Measurements from ENCODE around the gene TMEM123. TPM values are rescaled to one million over a fixed set of nuclear protein-coding genes. Genes with fewer than 3 reads are reported as not detected.

TMEM123 gene
- total and polyA plus RNA-seq, 2 of the 4 experiments (the other 2 are of a cell fraction) = 96.9 to 127 TPM

DNA sequence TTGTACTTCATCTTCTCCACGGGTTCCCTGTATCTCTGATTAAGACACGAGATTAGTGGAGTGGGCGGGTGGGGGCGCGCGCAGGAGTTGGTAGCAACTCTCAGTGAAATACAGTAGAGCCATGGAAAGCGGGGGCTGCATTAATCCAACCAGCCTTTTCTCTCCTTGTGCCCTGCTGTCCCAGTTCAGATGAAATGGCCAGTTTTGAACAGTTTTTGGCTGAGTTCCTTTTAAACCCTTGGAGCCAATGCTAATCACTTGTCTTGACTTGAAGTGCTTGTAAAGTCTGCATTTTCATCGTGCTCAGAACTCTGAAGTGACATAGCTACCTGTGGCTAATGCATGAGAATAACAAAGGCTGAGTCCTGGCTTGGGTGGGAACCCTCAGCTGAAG is 734 bp upstream of the TMEM123 start:
- Histone ChIP-seq H3K27me3 (ENCODE audit: control insufficient read depth, insufficient read depth, low read length) (no peaks in the 10 kb centered on the region), H3K56ac (ENCODE audit: extremely low read depth, insufficient read depth, low read length) (peak overlapping the region; percentile 91), H3K79me1 (ENCODE audit: low read depth in 1 of 2, low read length in 2 of 2) (peaks cover 14 to 35% of the 10 kb centered on the region in 2 experiments; a peak in 3 of 4 replicates), H4K8ac (ENCODE audit: low read depth in 2 of 2, low read length in 2 of 2) (peak overlapping the region; percentile 71 to 96), H3K14ac (replicated peaks; ENCODE audit: low read depth, low read length) (peak overlapping the region; percentile 96), H2BK15ac (ENCODE audit: low read depth, low read length) (peak overlapping the region; percentile 64; the same call in 1 of the 3 replicates), H3K4me1 (ENCODE audit: control insufficient read depth, insufficient read depth, low read length) (peaks cover 11% of the 10 kb centered on the region), H3K36me3 (ENCODE audit: control insufficient read depth, insufficient read depth, low read length) (no peaks in the 10 kb centered on the region; the same call in 1 of the 2 replicates), H4K91ac (ENCODE audit: insufficient read depth, low read depth, low read length) (peak overlapping the region; percentile 94), H4K20me1 (ENCODE audit: insufficient read depth, low read length) (peaks cover 6% of the 10 kb centered on the region; the same call in 1 of the 2 replicates), H3K4me3 (ENCODE audit: insufficient read depth, low read depth, low read length) (peak overlapping the region; percentile 94), H3K27ac (ENCODE audit: insufficient read depth, low read length) (peak overlapping the region; percentile 97), H2AK9ac (replicated peaks; ENCODE audit: low read depth, low read length, poor library complexity) (peak overlapping the region; percentile 76), H4K5ac (ENCODE audit: low read depth, low read length) (peak overlapping the region; percentile 93), H3K9me3 (ENCODE audit: control insufficient read depth, insufficient read depth, low read length) (no peaks in the 10 kb centered on the region), H3K4me2 (ENCODE audit: low read depth, low read length) (peak overlapping the region; percentile 87), H2BK20ac (ENCODE audit: low read depth, low read length) (peak overlapping the region; percentile 9; the same call in 1 of the 2 replicates), H3K23ac (ENCODE audit: low read depth, low read length) (peak overlapping the region; percentile 89), H2BK120ac (ENCODE audit: low read depth, low read length) (peak overlapping the region; percentile 93), H3K18ac (ENCODE audit: low read depth, low read length) (peak overlapping the region; percentile 95), H3K4ac (ENCODE audit: low read depth, low read length) (peak overlapping the region; percentile 95), H2AFZ (replicated peaks; ENCODE audit: low read length, poor library complexity) (peak overlapping the region; percentile 97), H3K9ac (ENCODE audit: low read depth, low read length) (peak overlapping the region; percentile 93), H2BK5ac (ENCODE audit: low read depth, low read length, poor library complexity, severe bottlenecking) (peak overlapping the region; percentile 94), H2AK5ac (ENCODE audit: low read depth, low read length) (0 out of 2 replicates have a peak overlapping the region, but pooled peaks have one; percentile 9), H3K9me1 (ENCODE audit: insufficient read depth, low read length) (peaks cover 8% of the 10 kb centered on the region)
- no TSS peak for BruUV-seq (replicated peaks)
- intact Hi-C loops (cut with micrococcal nuclease) = loop anchor here (5.0 kb wide), 2 partner anchors 61 to 106 kb away; partner anchors contain the start of gene BIRC2
- 20% methylated on average over 1 of the region's 8 CpGs; no CpG with 5 or more reads in 1 of the 2 experiments for WGBS, 2 experiments (ENCODE audit: extremely low coverage in 2 of 2, insufficient read length in 1 of 2)
- POLR2A ChIA-PET (ENCODE audit: unreplicated experiment) = interaction anchor here (0.5 kb wide), 1 partner anchor 52 kb away, joined by 4 read pairs; no protein-coding TSS in a partner anchor
- no peak for TF ChIP-seq CTCF (conservative IDR thresholded peaks at IDR 0.05; ENCODE audit: low read depth, low read length)
- no peak for TF ChIP-seq MAFK (IDR thresholded peaks at IDR 0.05; ENCODE audit: low read depth, low read length)
- TF ChIP-seq BHLHE40 (IDR thresholded peaks at IDR 0.05; ENCODE audit: low read depth, low read length) = no peak
- no peak for TF ChIP-seq FOS (IDR thresholded peaks at IDR 0.05; ENCODE audit: low read depth, low read length)
- TF ChIP-seq, protein P1, sequence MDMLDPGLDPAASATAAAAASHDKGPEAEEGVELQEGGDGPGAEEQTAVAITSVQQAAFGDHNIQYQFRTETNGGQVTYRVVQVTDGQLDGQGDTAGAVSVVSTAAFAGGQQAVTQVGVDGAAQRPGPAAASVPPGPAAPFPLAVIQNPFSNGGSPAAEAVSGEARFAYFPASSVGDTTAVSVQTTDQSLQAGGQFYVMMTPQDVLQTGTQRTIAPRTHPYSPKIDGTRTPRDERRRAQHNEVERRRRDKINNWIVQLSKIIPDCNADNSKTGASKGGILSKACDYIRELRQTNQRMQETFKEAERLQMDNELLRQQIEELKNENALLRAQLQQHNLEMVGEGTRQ (IDR thresholded peaks at IDR 0.05; ENCODE audit: low read depth, low read length) = no peak
- TF ChIP-seq ELK1 (IDR thresholded peaks at IDR 0.05; ENCODE audit: borderline replicate concordance, low read depth, low read length) = no peak
- no peak for TF ChIP-seq RCOR1 (IDR thresholded peaks at IDR 0.05; ENCODE audit: insufficient replicate concordance, low read length)
- no peak for TF ChIP-seq CHD1 (IDR thresholded peaks at IDR 0.05; ENCODE audit: low read depth, low read length)
- TF ChIP-seq CEBPB (IDR thresholded peaks at IDR 0.05; ENCODE audit: low read depth, low read length) = no peak
- no peak for TF ChIP-seq RAD21 (IDR thresholded peaks at IDR 0.05; ENCODE audit: low read length)
- no peak for TF ChIP-seq NFE2L2 (IDR thresholded peaks at IDR 0.05; ENCODE audit: low read depth, low read length)
- no peak for TF ChIP-seq POLR2A (IDR thresholded peaks at IDR 0.05; ENCODE audit: low read depth, low read length)
- no peak for TF ChIP-seq SMC3 (IDR thresholded peaks at IDR 0.05; ENCODE audit: low read depth, low read length)
- no peak for TF ChIP-seq MAZ (IDR thresholded peaks at IDR 0.05; ENCODE audit: borderline replicate concordance, low read depth, low read length)
- no peak for TF ChIP-seq RFX5 (IDR thresholded peaks at IDR 0.05; ENCODE audit: low read depth, low read length)
- TF ChIP-seq MXI1 (IDR thresholded peaks at IDR 0.05; ENCODE audit: borderline replicate concordance, low read depth, low read length) = no peak
- in situ Hi-C loops (cut with MboI; ENCODE audit: low sequenced_read_pairs) = no loop called here
- ATAC-seq (ENCODE audit: low read depth) (peak; percentile 31), DNase-seq (no peak)
- CTCF ChIA-PET = interaction anchor here (0.7 kb wide), 1 partner anchor 103 kb away, joined by 3 read pairs; no protein-coding TSS in a partner anchor
- dilution Hi-C loops (cut with HindIII; ENCODE audit: low sequenced_read_pairs, unreplicated experiment) = no loop called here
